Chondrocyte (in vitro differentiated cells): ENCODE results near the gene RBMY1F. TPM values are rescaled to one million over a fixed set of nuclear protein-coding genes. Genes with fewer than 3 reads are reported as not detected.
"Not testable (repeated sequence)": the region's sequence is repeated elsewhere in the genome, so short reads cannot be mapped to it uniquely, and the experiment has no call there.

Source experiments
- DNase-seq: peaks from one replicate; pipeline ENCODE4 v3.0.0; 2021; ENCODE audit warnings: mixed read lengths, low spot score
- H3K27ac Mint-ChIP-seq: one replicate; pipeline ENCODE4 v1.8.0; 2021; ENCODE audit warnings: mild to moderate bottlenecking, moderate library complexity, mixed read lengths; ENCODE audit not compliant: unreplicated experiment
- H3K27me3 Mint-ChIP-seq: 2 replicates; pipeline ENCODE4 v1.8.0; 2021; ENCODE audit warnings: low read depth, mixed read lengths
- H3K36me3 Mint-ChIP-seq: 2 replicates; pipeline ENCODE4 v1.8.0; 2021; ENCODE audit warnings: low read depth, mixed read lengths
- H3K4me1 Mint-ChIP-seq: 2 replicates; pipeline ENCODE4 v1.8.0; 2021; ENCODE audit warnings: low read depth, mild to moderate bottlenecking, mixed read lengths
- H3K4me3 Mint-ChIP-seq: one replicate; pipeline ENCODE4 v1.8.0; 2021; ENCODE audit warnings: mild to moderate bottlenecking, moderate library complexity, mixed read lengths; ENCODE audit not compliant: unreplicated experiment
- H3K9me3 Mint-ChIP-seq: 2 replicates; pipeline ENCODE4 v1.8.0; 2021; ENCODE audit warnings: low read depth, mixed read lengths
- long read RNA-seq: library from polyadenylated mRNA; stranded (forward); transcript quantifications from one replicate; pipeline ENCODE4 v2.0.0, GENCODE V29; 2021
- total RNA-seq: library from RNA; stranded (reverse); gene quantifications from 3 replicates; pipeline ENCODE4 v1.2.1, GENCODE V29; 2021

Gene RBMY1F
- total RNA-seq: not detected in 3 replicates
- long read RNA-seq: 0 reads

- H3K9me3 Mint-ChIP-seq, H3K4me3 Mint-ChIP-seq, H3K27ac Mint-ChIP-seq, H3K36me3 Mint-ChIP-seq, H3K4me1 Mint-ChIP-seq, DNase-seq, H3K27me3 Mint-ChIP-seq: not testable (repeated sequence)
These were observed at the start of gene RBMY1F for GRCh38 chrY:22182823-22183222. RBMY1F (minus strand) TSS chrY:22182923; CDS start chrY:22180969, 1,954 bp downstream.

GRCh38 chrY:22151144-22151543 is 31.6 kb downstream of the RBMY1F start:
- H3K36me3 Mint-ChIP-seq, H3K27ac Mint-ChIP-seq, H3K27me3 Mint-ChIP-seq, DNase-seq, H3K4me3 Mint-ChIP-seq, H3K9me3 Mint-ChIP-seq, H3K4me1 Mint-ChIP-seq: not testable (repeated sequence)

- H3K27ac Mint-ChIP-seq, H3K27me3 Mint-ChIP-seq, H3K9me3 Mint-ChIP-seq, DNase-seq, H3K4me1 Mint-ChIP-seq, H3K4me3 Mint-ChIP-seq, H3K36me3 Mint-ChIP-seq: not testable (repeated sequence)
These were observed 41.6 kb downstream of the RBMY1F start for GRCh38 chrY:22141011-22141695.

GRCh38 chrY:22134719-22135118 is 48.0 kb downstream of the RBMY1F start:
- not testable (repeated sequence) for H3K4me3 Mint-ChIP-seq, H3K36me3 Mint-ChIP-seq, H3K4me1 Mint-ChIP-seq, H3K9me3 Mint-ChIP-seq, H3K27ac Mint-ChIP-seq, DNase-seq, H3K27me3 Mint-ChIP-seq

GRCh38 chrY:22130494-22130893 is 52.2 kb downstream of the RBMY1F start:
- H3K9me3 Mint-ChIP-seq, H3K4me1 Mint-ChIP-seq, H3K27me3 Mint-ChIP-seq, H3K4me3 Mint-ChIP-seq, DNase-seq, H3K27ac Mint-ChIP-seq, H3K36me3 Mint-ChIP-seq: not testable (repeated sequence)

Other genes with a start within 250 kb of the RBMY1F start
- gene RBMY1J, start 220.5 kb upstream of the RBMY1F start, total RNA-seq: not detected in 3 replicates